Suprapubic skin (tissue), 4 donors: ENCODE measurements around the gene TCERG1L. TPM values are rescaled to one million over a fixed set of nuclear protein-coding genes. Genes with fewer than 3 reads are reported as not detected.

Experiments used
- DNase-seq, 2 donors: peaks; one replicate each; pipeline ENCODE4 v3.0.0-alpha.2; 2019; ENCODE audit warnings: low spot score in 2 of 2
- H3K27ac ChIP-seq: fragments of 200-600 bp; sonication (generic); one replicate; pipeline ENCODE4 v1.5.1; 2019
- H3K27me3 ChIP-seq: fragments of 200-600 bp; sonication (generic); one replicate; pipeline ENCODE4 v1.5.1; 2019
- H3K36me3 ChIP-seq: fragments of 200-600 bp; sonication (generic); one replicate; pipeline ENCODE4 v1.5.1; 2019
- H3K4me1 ChIP-seq: fragments of 200-600 bp; sonication (generic); one replicate; pipeline ENCODE4 v1.5.1; 2019
- H3K4me3 ChIP-seq: fragments of 200-600 bp; sonication (generic); one replicate; pipeline ENCODE4 v1.5.1; 2019; ENCODE audit warnings: mild to moderate bottlenecking
- H3K9me3 ChIP-seq: fragments of 200-600 bp; sonication (generic); one replicate; pipeline ENCODE4 v1.5.1; 2019
- EP300 ChIP-seq: sonication (generic); formaldehyde crosslinking; IDR thresholded peaks from one replicate; pipeline ENCODE4 v1.6.1; 2017; ENCODE audit warnings: antibody characterized with exemption
- POLR2A ChIP-seq, 2 donors: fragments of 450-650 bp; IDR thresholded peaks; one replicate each; pipeline ENCODE4 v1.6.1; 2017; ENCODE audit warnings: antibody characterized with exemption in 2 of 2, mild to moderate bottlenecking in 2 of 2, moderate library complexity in 2 of 2
- POLR2AphosphoS5 ChIP-seq, 3 donors: sonication (generic); formaldehyde crosslinking; IDR thresholded peaks; one replicate each; pipeline ENCODE4 v1.6.1; 2017; ENCODE audit warnings: antibody characterized with exemption in 3 of 3
- WGBS: methylation state at CpG from one replicate; pipeline ENCODE4 v1.1.5; 2018; 5-methylcytosine and 5-hydroxymethylcytosine counted together
- total RNA-seq, 4 donors: library from RNA; depleted of rRNA; stranded (reverse); fragments of >200 nt; gene quantifications; one replicate each; pipeline ENCODE4 v1.1.0, GENCODE V29; 2016
- TF ChIP-seq, protein P1 (sequence below), 2 donors: fragments of 200-600 bp in 1 of 2; fragments of 450-650 bp in 1 of 2; sonication (generic) in 1 of 2; IDR thresholded peaks; one replicate each; pipeline ENCODE4 v1.5.1; 2016 to 2019; ENCODE audit warnings: antibody characterized with exemption in 2 of 2, mild to moderate bottlenecking in 1 of 2, moderate library complexity in 1 of 2

Gene TCERG1L
- total RNA-seq, 4 donors from 2014 or later = 0.32 to 1.0 (median 0.51) TPM

DNA sequence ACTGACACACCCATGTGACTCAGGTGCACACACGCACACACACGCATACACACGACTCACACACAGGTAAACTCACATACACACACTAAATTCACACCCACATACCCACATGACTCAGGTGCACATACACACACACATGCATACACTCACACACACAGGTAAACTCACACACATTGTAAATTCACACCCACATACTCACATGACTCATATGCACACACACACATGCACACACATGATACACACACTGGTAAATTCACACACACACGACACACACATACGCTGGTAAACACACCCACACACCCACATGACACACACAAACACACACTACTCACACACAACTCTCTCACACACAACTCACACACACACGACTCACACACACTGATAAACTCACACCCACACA, 63.6 kb downstream of the TCERG1L start:
- no peaks in the 10 kb centered on the region for H3K4me1 ChIP-seq
- H3K27me3 ChIP-seq = peaks cover 40% of the 10 kb centered on the region
- no peak for TF ChIP-seq POLR2AphosphoS5 (IDR thresholded peaks at IDR 0.05)
- TF ChIP-seq POLR2A (IDR thresholded peaks at IDR 0.05) = no peak
- TF ChIP-seq, protein P1, sequence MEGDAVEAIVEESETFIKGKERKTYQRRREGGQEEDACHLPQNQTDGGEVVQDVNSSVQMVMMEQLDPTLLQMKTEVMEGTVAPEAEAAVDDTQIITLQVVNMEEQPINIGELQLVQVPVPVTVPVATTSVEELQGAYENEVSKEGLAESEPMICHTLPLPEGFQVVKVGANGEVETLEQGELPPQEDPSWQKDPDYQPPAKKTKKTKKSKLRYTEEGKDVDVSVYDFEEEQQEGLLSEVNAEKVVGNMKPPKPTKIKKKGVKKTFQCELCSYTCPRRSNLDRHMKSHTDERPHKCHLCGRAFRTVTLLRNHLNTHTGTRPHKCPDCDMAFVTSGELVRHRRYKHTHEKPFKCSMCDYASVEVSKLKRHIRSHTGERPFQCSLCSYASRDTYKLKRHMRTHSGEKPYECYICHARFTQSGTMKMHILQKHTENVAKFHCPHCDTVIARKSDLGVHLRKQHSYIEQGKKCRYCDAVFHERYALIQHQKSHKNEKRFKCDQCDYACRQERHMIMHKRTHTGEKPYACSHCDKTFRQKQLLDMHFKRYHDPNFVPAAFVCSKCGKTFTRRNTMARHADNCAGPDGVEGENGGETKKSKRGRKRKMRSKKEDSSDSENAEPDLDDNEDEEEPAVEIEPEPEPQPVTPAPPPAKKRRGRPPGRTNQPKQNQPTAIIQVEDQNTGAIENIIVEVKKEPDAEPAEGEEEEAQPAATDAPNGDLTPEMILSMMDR (IDR thresholded peaks at IDR 0.05) = no peak
- no peak for TF ChIP-seq EP300
- DNase-seq = peak in 1 of 2 donors; percentile 5
- no peaks in the 10 kb centered on the region for H3K9me3 ChIP-seq
- H3K27ac ChIP-seq = no peak overlapping the region
- WGBS = 68% methylated on average over 6 of the region's 6 CpGs
- H3K36me3 ChIP-seq = no peaks in the 10 kb centered on the region
- no peak overlapping the region for H3K4me3 ChIP-seq

DNA sequence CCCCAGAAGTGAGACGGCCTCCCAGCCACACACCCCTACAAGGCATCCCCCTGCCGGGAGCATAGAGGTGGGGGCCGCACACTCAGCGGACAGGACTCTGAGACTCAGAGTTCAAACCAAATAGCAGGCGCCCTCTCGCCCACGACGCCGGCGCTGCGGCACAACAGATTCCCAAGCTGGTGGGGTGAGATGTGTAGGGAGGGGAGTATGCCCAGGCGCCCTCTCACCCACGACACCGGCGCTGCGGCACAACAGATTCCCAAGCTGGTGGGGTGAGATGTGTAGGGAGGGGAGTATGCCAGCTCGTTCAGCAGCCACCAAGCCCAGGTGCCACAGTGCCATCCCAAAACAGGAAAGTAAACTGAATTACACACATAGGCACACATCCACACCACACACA, 64.7 kb downstream of the TCERG1L start:
- WGBS = 83% methylated on average over 1 of the region's 17 CpGs
- peaks cover 40% of the 10 kb centered on the region for H3K27me3 ChIP-seq
- no peaks in the 10 kb centered on the region for H3K4me1 ChIP-seq
- DNase-seq = peak in 1 of 2 donors; percentile 29
- no peak overlapping the region for H3K4me3 ChIP-seq
- H3K27ac ChIP-seq = no peak overlapping the region
- no peaks in the 10 kb centered on the region for H3K36me3 ChIP-seq
- TF ChIP-seq, protein P1 (IDR thresholded peaks at IDR 0.05) = no peak
- TF ChIP-seq EP300 (no peak), POLR2AphosphoS5 (IDR thresholded peaks at IDR 0.05) (no peak), POLR2A (IDR thresholded peaks at IDR 0.05) (no peak)
- no peaks in the 10 kb centered on the region for H3K9me3 ChIP-seq

DNA sequence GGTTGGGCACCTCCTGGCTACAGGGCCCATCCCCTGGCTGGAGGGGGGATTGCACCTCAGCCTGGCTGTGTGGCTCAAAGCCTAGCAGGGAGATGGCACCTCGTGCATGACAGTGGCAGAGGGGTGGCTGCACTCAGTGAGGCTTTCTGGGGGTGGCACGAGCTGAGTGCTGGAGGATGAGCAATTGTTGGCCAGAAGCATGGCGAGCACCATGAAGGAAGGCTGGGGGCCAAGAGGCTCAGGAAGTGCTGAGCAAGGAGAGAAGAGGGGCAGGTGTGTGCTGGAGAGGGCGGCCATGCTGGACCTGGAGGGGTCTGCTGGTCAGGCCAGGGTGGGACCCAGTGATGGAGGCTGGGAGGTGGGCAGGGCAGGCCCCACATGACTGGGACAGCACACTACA, 65.4 kb downstream of the TCERG1L start:
- Histone ChIP-seq H3K27ac (no peak overlapping the region), H3K27me3 (peaks cover 35% of the 10 kb centered on the region), H3K4me3 (no peak overlapping the region), H3K36me3 (no peaks in the 10 kb centered on the region), H3K9me3 (no peaks in the 10 kb centered on the region), H3K4me1 (no peaks in the 10 kb centered on the region)
- TF ChIP-seq, protein P1 (IDR thresholded peaks at IDR 0.05) = no peak
- TF ChIP-seq EP300 = no peak
- no peak for TF ChIP-seq POLR2A (IDR thresholded peaks at IDR 0.05)
- no peak for TF ChIP-seq POLR2AphosphoS5 (IDR thresholded peaks at IDR 0.05)
- no peak for DNase-seq
- 79% methylated on average over 4 of the region's 4 CpGs for WGBS

DNA sequence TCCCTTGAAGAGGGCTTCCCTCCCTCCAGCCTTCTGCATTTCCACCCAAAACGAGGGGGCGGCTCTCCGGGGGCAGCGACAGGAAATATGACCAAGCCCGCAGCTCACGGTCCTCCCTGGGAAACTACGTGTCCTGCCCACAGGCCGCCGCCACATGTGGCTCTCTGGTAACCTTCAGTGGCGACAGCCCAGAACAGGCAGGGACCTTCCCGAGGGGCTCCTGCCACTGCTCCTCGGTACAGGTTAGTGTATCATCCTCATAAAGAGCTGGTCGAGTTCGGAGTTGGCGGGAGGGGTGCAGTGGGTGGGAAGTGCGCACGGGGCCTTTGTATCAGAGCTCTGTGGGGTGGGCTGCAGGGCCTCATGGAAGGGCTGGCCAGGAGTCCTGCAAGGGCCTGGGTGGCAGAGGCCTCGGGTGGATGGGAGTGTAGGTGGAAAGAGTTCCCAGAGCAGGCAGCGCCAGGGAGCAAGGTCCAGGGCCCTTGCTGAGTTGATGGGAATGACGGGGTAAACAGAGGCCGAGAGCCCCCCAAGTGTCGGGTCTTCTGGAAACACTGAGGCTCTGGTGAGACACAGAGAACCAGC, 66.0 kb downstream of the TCERG1L start:
- 75% methylated on average over 19 of the region's 22 CpGs for WGBS
- H3K9me3 ChIP-seq = no peaks in the 10 kb centered on the region
- H3K36me3 ChIP-seq = no peaks in the 10 kb centered on the region
- H3K27ac ChIP-seq = no peak overlapping the region
- H3K4me3 ChIP-seq = no peak overlapping the region
- TF ChIP-seq, protein P1 (IDR thresholded peaks at IDR 0.05) = no peak
- TF ChIP-seq EP300 = no peak
- no peak for TF ChIP-seq POLR2A (IDR thresholded peaks at IDR 0.05)
- no peak for TF ChIP-seq POLR2AphosphoS5 (IDR thresholded peaks at IDR 0.05)
- no peaks in the 10 kb centered on the region for H3K4me1 ChIP-seq
- peaks cover 34% of the 10 kb centered on the region for H3K27me3 ChIP-seq
- no peak for DNase-seq

DNA sequence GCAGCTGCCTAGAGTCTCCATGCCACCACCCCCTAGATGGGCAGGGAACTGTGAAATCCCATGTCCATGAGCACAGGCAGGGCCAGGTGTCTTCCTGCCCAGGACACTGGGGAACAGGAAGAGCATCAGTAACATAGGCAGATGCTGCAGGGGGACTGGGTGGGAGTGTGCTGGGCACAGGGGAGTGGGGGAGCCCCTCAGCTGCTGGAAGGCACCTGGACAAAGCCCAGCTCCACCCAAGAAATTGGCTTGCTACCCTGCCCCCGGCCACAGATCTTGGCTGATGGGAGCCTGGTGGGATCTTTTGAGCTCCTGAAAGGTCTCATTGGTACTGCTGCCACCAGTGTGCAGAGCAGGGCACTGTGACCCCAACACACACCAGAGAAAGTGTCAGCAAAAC, 66.7 kb downstream of the TCERG1L start:
- WGBS = no CpG with 5 or more reads among the region's 1 CpG
- TF ChIP-seq, protein P1 (IDR thresholded peaks at IDR 0.05) = no peak
- TF ChIP-seq EP300 (no peak), POLR2A (IDR thresholded peaks at IDR 0.05) (no peak), POLR2AphosphoS5 (IDR thresholded peaks at IDR 0.05) (no peak)
- Histone ChIP-seq H3K27me3 (peaks cover 30% of the 10 kb centered on the region), H3K27ac (no peak overlapping the region), H3K9me3 (no peaks in the 10 kb centered on the region), H3K36me3 (no peaks in the 10 kb centered on the region), H3K4me1 (no peaks in the 10 kb centered on the region), H3K4me3 (no peak overlapping the region)
- DNase-seq = no peak
